Measurements from ENCODE around the gene EHHADH.

- TF ChIP-seq JUND (CRISPR knock-in tag; IDR thresholded peaks at IDR 0.05) (no peak), SRF (IDR thresholded peaks at IDR 0.05; ENCODE audit: low read depth, low read length) (no peak), CTCF (CRISPR knock-in tag; IDR thresholded peaks at IDR 0.05) (no peak), SP5 (CRISPR knock-in tag; IDR thresholded peaks at IDR 0.05; ENCODE audit: borderline replicate concordance, low read depth) (no peak), DNMT3B (CRISPR knock-in tag; conservative IDR thresholded peaks at IDR 0.05) (no peak), ZNF878 (CRISPR knock-in tag; IDR thresholded peaks at IDR 0.05) (no peak), IRF9 (CRISPR knock-in tag; IDR thresholded peaks at IDR 0.05; ENCODE audit: borderline replicate concordance) (no peak), FOXJ3 (CRISPR knock-in tag; IDR thresholded peaks at IDR 0.05; ENCODE audit: borderline replicate concordance) (no peak)
Measured at GRCh38 chr3:185172086-185173049, 81.5 kb downstream of the EHHADH start.
